Mammary microvascular endothelial cell (primary cell): ENCODE results near the gene NDUFB2. TPM values are rescaled to one million over a fixed set of nuclear protein-coding genes. Genes with fewer than 3 reads are reported as not detected.

ENCODE experiments used
- total RNA-seq: library from RNA; depleted of rRNA; stranded (reverse); fragments of >200 nt; gene quantifications from 2 replicates; pipeline ENCODE4 v1.2.3, GENCODE V29; 2015

The NDUFB2 gene
- 499 and 653 TPM in 2 replicates for total RNA-seq

DNA sequence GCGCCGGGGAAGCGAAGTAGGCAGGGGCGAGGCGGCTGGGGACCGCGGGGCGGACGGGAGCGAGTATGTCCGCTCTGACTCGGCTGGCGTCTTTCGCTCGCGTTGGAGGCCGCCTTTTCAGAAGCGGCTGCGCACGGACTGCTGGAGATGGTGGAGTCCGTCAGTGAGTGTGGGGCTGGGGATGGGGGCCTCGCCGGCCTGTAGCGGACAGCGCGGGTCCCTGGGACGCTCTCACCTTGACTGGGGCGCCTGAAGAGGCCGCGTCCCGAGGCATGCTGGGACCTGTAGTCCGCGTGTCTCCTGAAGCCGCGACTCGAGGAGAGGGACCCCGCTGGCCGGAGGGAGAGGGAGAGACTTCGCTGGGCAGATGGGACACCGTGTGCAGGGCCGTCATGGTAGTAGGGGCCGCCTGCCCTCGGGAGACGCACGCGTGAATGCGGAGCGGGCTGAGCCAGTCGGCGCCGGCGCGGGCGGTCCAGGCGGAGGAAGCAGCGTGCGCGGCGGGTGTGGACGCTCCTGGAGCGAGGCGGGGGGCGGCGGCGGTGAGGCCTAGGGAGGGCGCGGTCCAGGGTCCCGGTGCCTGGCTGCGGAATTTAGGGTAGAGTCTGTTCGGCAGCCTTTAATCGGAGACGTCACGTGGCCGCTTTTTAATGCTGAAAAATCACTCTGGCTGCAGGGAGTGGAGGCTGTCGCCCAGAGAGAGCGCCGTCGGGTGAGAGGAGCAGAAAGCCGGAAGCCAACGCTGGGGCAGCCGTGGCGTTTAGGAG, at the start of gene NDUFB2:
Gene NDUFB2 (plus strand): TSS at position 29 of the 767 bp plus-strand sequence. CDS start 37 bp downstream, at position 66.

DNA sequence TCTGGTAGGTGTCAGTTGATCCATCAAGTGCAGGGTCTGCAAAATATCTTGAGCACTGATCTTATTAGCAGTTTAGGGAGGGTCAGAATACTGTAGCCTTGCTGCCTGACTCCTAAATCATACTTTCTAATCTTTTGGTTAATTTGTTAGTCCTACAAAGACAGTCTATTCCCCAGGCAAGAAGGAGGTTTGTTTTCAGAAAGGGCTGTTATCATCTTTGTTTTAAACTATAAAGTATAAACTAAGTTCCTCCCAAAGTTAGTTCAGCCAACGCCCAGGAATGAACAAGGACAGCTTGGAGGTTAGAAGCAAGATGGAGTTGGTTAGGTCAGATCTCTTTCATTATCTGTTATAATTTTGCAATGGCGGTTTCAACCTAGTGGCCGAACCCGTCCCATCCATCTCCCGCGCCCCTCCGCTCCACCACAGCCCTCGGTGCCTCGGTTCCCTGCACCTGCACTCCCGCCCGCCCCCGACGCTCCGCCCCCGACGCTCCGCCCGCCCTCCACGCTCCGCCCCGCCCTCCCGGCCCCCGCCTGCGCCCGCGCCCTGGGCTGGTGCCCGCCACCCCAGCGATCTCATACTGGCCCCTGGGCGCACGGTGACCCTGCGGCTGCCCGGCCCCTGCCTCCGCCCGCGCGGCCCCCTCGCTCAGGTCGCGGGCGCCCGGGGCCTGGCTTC, 24.0 kb upstream of the NDUFB2 start, which contains the start of gene ADCK2:
Gene ADCK2 (plus strand): TSS at position 564 of the 681 bp plus-strand sequence. CDS start 386 bp downstream, outside the sequence.

Other genes with a start within 250 kb of the NDUFB2 start
- gene MKRN1, start 217.2 kb upstream of the NDUFB2 start, total RNA-seq = 29.7 and 33.7 TPM in 2 replicates
- 0.07 and 0.15 TPM in 2 replicates for gene DENND2A, start 55.9 kb upstream of the NDUFB2 start, total RNA-seq
- gene ADCK2, start 23.8 kb upstream of the NDUFB2 start, total RNA-seq = 25.5 and 26.5 TPM in 2 replicates
- 6.4 and 8.7 TPM in 2 replicates for gene BRAF, start 228.2 kb downstream of the NDUFB2 start, total RNA-seq